Ascending aorta (tissue), 2 donors: ENCODE data around the gene STOX2. TPM values are rescaled to one million over a fixed set of nuclear protein-coding genes. Genes with fewer than 3 reads are reported as not detected.

Source experiments
- DNase-seq, 2 donors: peaks; one replicate each; pipeline ENCODE4 v3.0.0-alpha.2; 2019; ENCODE audit warnings: low spot score in 2 of 2
- H3K27ac ChIP-seq, 2 donors: fragments of 200-600 bp; sonication (generic); one replicate each; pipeline ENCODE4 v1.5.1; 2016 to 2017; ENCODE audit warnings: mild to moderate bottlenecking in 1 of 2
- H3K27me3 ChIP-seq: fragments of 200-600 bp; sonication (generic); one replicate; pipeline ENCODE4 v1.5.1; 2017
- H3K36me3 ChIP-seq, 2 donors: fragments of 200-600 bp; sonication (generic); one replicate each; pipeline ENCODE4 v1.5.1; 2016
- H3K4me1 ChIP-seq, 2 donors: fragments of 200-600 bp; sonication (generic); one replicate each; pipeline ENCODE4 v1.5.1; 2016 to 2017; ENCODE audit warnings: mild to moderate bottlenecking in 1 of 2
- H3K4me3 ChIP-seq, 2 donors: fragments of 200-600 bp; sonication (generic); one replicate each; pipeline ENCODE4 v1.5.1; 2016 to 2017; ENCODE audit warnings: mild to moderate bottlenecking in 1 of 2
- H3K9me3 ChIP-seq, 2 donors: fragments of 200-600 bp; sonication (generic); one replicate each; pipeline ENCODE4 v1.5.1; 2016
- intact Hi-C: fragments of 100-400 bp; cut with DNase I; formaldehyde crosslinking; loops from one replicate; pipeline ENCODE4 v1.15.1; 2023
- total RNA-seq: library from RNA; depleted of rRNA; stranded (reverse); fragments of >200 nt; gene quantifications from one replicate; pipeline ENCODE4 v1.1.0, GENCODE V29; 2016
- TF ChIP-seq, protein P1 (sequence below), 3 experiments: fragments of 200-600 bp in 2 of 3; fragments of 450-650 bp in 1 of 3; sonication (generic) in 2 of 3; IDR thresholded peaks; one replicate each; pipeline ENCODE4 v1.5.1; 2016 to 2019; ENCODE audit warnings: antibody characterized with exemption in 3 of 3, mild to moderate bottlenecking in 1 of 3, moderate library complexity in 1 of 3

The STOX2 gene, protein sequence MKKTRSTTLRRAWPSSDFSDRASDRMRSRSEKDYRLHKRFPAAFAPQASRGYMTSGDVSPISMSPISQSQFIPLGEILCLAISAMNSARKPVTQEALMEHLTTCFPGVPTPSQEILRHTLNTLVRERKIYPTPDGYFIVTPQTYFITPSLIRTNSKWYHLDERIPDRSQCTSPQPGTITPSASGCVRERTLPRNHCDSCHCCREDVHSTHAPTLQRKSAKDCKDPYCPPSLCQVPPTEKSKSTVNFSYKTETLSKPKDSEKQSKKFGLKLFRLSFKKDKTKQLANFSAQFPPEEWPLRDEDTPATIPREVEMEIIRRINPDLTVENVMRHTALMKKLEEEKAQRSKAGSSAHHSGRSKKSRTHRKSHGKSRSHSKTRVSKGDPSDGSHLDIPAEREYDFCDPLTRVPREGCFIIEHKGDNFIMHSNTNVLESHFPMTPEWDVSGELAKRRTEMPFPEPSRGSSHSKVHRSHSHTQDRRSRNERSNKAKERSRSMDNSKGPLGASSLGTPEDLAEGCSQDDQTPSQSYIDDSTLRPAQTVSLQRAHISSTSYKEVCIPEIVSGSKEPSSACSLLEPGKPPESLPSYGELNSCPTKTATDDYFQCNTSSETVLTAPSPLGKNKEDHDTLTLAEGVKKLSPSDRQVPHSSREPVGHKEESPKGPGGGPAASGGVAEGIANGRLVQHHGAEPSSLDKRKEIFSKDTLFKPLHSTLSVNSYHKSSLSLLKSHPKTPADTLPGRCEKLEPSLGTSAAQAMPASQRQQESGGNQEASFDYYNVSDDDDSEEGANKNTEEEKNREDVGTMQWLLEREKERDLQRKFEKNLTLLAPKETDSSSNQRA (N-terminal part only)
- total RNA-seq: 41.7 TPM

DNA sequence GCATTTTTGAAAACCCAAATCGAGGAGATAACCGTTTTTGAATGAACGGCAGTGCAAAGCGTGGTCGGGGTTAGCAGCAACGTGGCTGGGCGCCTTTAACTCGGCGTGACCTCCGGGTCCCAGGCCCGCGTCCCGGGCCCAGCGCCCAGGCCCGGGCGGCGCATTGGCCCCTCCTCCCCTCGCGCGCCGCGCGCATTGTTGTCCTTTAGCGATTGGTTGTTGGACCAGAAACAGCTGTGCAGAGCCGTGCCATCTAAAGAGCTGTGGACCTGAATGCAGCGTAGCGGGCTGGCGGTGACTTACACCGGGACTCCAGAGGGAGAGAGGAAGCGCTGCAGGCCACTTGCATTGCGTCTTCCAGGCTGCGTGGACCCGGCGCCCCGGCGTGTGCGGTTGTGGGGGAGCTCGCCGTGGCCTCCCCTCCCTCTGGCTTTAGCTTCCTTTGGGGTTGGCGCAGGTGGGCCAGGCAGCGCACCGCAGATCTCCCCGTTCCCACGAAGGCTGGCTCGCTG lies at the start of gene STOX2:
Gene STOX2 (plus strand): TSS at position 227 of the 512 bp plus-strand sequence. CDS start 1,484 bp downstream, outside the sequence.
- TF ChIP-seq, protein P1, sequence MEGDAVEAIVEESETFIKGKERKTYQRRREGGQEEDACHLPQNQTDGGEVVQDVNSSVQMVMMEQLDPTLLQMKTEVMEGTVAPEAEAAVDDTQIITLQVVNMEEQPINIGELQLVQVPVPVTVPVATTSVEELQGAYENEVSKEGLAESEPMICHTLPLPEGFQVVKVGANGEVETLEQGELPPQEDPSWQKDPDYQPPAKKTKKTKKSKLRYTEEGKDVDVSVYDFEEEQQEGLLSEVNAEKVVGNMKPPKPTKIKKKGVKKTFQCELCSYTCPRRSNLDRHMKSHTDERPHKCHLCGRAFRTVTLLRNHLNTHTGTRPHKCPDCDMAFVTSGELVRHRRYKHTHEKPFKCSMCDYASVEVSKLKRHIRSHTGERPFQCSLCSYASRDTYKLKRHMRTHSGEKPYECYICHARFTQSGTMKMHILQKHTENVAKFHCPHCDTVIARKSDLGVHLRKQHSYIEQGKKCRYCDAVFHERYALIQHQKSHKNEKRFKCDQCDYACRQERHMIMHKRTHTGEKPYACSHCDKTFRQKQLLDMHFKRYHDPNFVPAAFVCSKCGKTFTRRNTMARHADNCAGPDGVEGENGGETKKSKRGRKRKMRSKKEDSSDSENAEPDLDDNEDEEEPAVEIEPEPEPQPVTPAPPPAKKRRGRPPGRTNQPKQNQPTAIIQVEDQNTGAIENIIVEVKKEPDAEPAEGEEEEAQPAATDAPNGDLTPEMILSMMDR (IDR thresholded peaks at IDR 0.05): no peak
- intact Hi-C loops: loop anchor here (2.0 to 5.0 kb wide), 3 partner anchors 28 to 82 kb away; no protein-coding TSS in a partner anchor
- DNase-seq: peak; percentile 25 to 81
- H3K27me3 ChIP-seq: no peaks in the 10 kb centered on the region
- H3K4me3 ChIP-seq: peak within 1 kb of the TSS; percentile 58 to 76
- peak within 1 kb of the TSS; percentile 48 to 60 for H3K27ac ChIP-seq
- peaks cover 0 to 2% of the 10 kb centered on the region in 2 donors for H3K9me3 ChIP-seq
- H3K4me1 ChIP-seq: no peaks in the 10 kb centered on the region
- H3K36me3 ChIP-seq: no peaks in the 10 kb centered on the region

DNA sequence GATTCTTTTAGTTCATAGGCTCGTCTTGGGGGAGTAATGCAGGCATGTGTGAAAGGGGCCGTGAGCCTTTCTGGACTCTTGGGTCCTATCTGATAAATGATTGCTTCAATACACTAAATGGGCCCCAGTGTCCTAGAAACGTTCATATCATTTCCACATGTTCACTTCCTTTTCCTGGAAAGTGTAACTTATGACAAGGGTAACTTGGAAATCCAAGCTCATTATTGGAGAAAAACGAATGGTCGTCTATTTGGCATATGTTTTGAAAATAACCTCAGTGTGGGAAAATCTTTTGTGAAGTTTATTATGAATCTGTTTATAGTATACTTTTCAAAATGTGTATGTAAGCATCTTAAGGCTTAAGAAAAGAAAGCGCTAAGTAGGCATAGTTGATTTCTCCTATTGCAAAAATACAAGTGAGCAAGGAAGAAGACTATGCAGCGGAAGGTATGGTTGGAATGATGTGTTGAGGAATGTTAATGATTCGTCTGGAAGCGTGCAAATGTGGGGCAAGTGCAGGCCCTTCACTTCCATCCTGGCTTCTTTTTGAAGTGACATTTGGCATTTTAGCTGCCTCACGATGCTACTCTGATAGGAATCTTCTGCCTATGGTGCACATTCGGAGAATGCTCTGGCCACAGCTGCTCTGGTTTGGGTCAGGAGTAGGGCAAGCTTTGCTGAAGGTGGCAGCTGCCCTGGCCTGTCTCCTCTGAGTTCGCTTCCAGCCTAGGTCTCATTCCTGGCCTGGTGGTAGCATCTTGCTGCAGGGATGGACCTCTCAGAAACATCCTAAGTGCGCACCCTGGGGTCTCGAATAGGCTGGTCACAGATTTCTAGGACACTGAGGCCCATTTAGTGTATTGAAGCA lies 49.5 kb upstream of the STOX2 start:
- Histone ChIP-seq H3K36me3 (no peaks in the 10 kb centered on the region), H3K4me3 (no peak overlapping the region), H3K4me1 (no peaks in the 10 kb centered on the region), H3K9me3 (no peaks in the 10 kb centered on the region), H3K27me3 (no peaks in the 10 kb centered on the region), H3K27ac (no peak overlapping the region)
- TF ChIP-seq, protein P1 (IDR thresholded peaks at IDR 0.05): no peak
- DNase-seq: no peak
- intact Hi-C loops: no loop called here

DNA sequence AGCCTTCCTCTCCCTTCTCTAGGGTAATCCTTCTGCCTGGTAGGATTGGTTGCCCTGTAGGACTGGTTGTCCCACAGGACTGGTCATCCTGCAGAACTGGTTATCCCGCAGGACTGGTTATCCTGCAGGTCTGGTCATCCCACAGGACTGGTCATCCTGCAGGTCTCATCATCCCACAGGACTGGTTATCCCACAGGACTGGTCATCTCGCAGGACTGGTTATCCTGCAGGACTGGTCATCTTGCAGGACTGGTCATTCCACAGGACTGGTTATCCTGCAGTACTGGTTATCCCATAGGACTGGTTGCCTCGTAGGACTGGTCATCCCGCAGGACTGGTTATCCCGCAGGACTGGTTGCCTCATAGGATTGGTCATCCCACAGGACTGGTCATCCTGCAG lies 48.1 kb upstream of the STOX2 start:
- no peaks in the 10 kb centered on the region for H3K4me1 ChIP-seq
- TF ChIP-seq, protein P1 (IDR thresholded peaks at IDR 0.05): no peak
- no peak overlapping the region for H3K27ac ChIP-seq
- no peaks in the 10 kb centered on the region for H3K36me3 ChIP-seq
- H3K9me3 ChIP-seq: no peaks in the 10 kb centered on the region
- no peak for DNase-seq
- intact Hi-C loops: no loop called here
- H3K4me3 ChIP-seq: no peak overlapping the region
- no peaks in the 10 kb centered on the region for H3K27me3 ChIP-seq

DNA sequence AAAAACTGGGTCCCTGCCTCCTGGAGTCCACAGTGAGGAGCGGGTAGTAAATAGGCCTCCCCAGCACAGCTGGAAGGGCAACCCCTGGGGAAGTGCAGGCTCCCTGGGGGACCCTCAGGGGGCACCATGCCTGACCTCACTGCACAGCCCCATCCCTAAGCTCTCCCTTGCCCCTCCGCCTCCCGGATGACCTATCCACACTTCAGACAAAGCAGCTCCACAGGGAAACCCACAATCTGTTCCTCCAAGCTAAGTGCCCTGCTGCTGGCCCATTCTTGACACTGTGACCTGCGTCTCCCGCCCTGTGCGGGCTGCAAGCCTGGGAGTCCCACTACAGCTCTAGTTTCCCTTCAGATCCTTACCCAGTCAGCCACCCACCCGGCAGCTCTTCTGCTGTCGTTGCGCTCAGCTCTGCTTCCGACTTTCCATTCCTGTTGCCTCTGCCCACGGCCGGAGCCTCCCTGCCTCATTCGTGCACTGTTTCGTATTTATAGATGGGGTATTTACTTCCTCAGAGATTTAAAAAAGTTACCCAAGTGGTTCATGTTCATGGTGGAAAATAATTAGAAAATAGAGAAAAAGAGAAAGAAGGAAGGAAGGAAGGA lies 47.0 kb upstream of the STOX2 start:
- no peak overlapping the region for H3K27ac ChIP-seq
- DNase-seq: no peak
- H3K9me3 ChIP-seq: no peaks in the 10 kb centered on the region
- no peaks in the 10 kb centered on the region for H3K36me3 ChIP-seq
- H3K4me1 ChIP-seq: no peaks in the 10 kb centered on the region
- intact Hi-C loops: no loop called here
- no peaks in the 10 kb centered on the region for H3K27me3 ChIP-seq
- TF ChIP-seq, protein P1 (IDR thresholded peaks at IDR 0.05): no peak
- H3K4me3 ChIP-seq: no peak overlapping the region

DNA sequence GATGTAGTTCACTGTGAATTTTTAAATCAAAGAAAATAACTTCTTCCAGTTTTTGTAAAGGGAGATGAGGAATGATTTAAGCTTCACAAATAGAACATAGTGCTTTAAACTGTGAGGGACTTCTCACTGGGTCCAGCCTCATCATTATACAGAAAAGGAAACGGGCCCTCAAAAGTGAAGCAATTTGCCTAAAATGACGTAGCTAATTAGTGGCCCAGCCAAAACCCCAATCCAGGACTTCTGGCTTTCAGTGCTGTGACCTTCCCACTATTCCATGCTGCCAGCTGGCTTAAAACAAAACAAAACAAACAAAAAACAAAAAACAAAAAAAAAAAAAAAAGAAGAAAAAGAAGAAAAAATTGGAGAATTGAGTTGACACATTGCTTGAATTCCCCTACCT lies 45.0 kb upstream of the STOX2 start:
- Histone ChIP-seq H3K27me3 (no peaks in the 10 kb centered on the region), H3K9me3 (no peaks in the 10 kb centered on the region), H3K27ac (no peak overlapping the region), H3K36me3 (no peaks in the 10 kb centered on the region), H3K4me1 (no peaks in the 10 kb centered on the region), H3K4me3 (no peak overlapping the region)
- TF ChIP-seq, protein P1 (IDR thresholded peaks at IDR 0.05): no peak
- DNase-seq: no peak
- intact Hi-C loops: no loop called here
